Measurements from ENCODE around the gene ETV1. TPM values are rescaled to one million over a fixed set of nuclear protein-coding genes. Genes with fewer than 3 reads are reported as not detected.

Gene ETV1
- total RNA-seq, 1 experiment from 2014 or later, result 68.5 TPM

DNA sequence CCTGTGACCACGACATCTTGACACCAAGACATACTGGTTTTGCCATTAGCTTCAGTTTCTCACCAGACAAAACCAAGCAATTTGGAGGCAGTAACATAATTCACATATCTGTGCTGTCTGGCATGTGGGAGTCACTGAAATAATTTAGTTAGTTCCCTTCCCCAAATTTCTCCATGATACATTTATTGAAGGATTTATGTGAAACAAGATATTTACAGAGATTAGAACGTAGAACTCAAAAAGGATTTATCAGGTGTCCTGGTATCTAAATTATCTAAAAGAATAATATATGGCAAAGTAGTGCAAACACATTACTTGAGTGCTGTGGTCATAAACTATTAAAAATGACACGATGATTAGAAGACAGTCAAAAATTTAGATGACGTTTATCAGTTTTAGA, 98.7 kb downstream of the ETV1 start:
- Histone ChIP-seq H2BK5ac (ENCODE audit: insufficient read length, low read length) (no peak overlapping the region), H2BK15ac (ENCODE audit: low read depth, low read length) (no peak overlapping the region), H3T11ph (ENCODE audit: low read length) (no peak overlapping the region), H3K27ac (ENCODE audit: insufficient read length, low read depth, low read length) (no peak overlapping the region), H3K56ac (ENCODE audit: insufficient read length, low read depth, low read length) (no peak overlapping the region), H3K79me1 (ENCODE audit: insufficient read depth, low read depth, low read length, poor library complexity, severe bottlenecking) (no peaks in the 10 kb centered on the region), H3K4me1 (ENCODE audit: insufficient read depth, low read length) (no peaks in the 10 kb centered on the region), H4K5ac (ENCODE audit: insufficient read length, low read depth, low read length) (no peak overlapping the region), H3K9me3 (ENCODE audit: control insufficient read depth, low read depth, low read length) (no peaks in the 10 kb centered on the region), H4K20me1 (ENCODE audit: control insufficient read depth, insufficient read depth, insufficient read length) (no peaks in the 10 kb centered on the region), H2BK12ac (ENCODE audit: insufficient read length, low read depth, low read length) (no peak overlapping the region), H2BK20ac (ENCODE audit: low read depth, low read length, poor library complexity, severe bottlenecking) (no peak overlapping the region), H2BK120ac (ENCODE audit: low read depth, low read length, poor library complexity, severe bottlenecking) (no peak overlapping the region), H3K23me2 (ENCODE audit: insufficient read length, low read depth, low read length, poor library complexity, severe bottlenecking) (no peaks in the 10 kb centered on the region), H2AK5ac (ENCODE audit: insufficient read length, low read length) (no peak overlapping the region), H3K18ac (ENCODE audit: insufficient read length, low read depth, low read length) (no peak overlapping the region), H3K9ac (ENCODE audit: extremely low read depth, insufficient read length, low read length) (no peak overlapping the region), H3K23ac (ENCODE audit: insufficient read length, low read depth, low read length) (no peak overlapping the region), H4K91ac (ENCODE audit: insufficient read length, low read depth, low read length) (no peak overlapping the region), H3K79me2 (ENCODE audit: insufficient read depth, low read length) (no peaks in the 10 kb centered on the region), H3K14ac (ENCODE audit: insufficient read depth, low read length) (no peak overlapping the region), H3K27me3 (ENCODE audit: insufficient read depth, low read length) (no peaks in the 10 kb centered on the region), H3K4ac (ENCODE audit: low read depth, low read length) (no peak overlapping the region), H4K8ac (replicated peaks; ENCODE audit: insufficient read length, low read depth, low read length) (no peak overlapping the region), H3K4me2 (ENCODE audit: insufficient read depth, insufficient read length, low read length) (no peak overlapping the region), H2AFZ (ENCODE audit: low read length) (no peak overlapping the region)
- no peaks in the 10 kb centered on the region for H3K27me3 Mint-ChIP-seq (ENCODE audit: low read depth)
- H3K9me3 Mint-ChIP-seq, result no peaks in the 10 kb centered on the region
- no CpG with 5 or more reads among the region's 4 CpGs for WGBS (ENCODE audit: extremely low coverage, insufficient read length, low lambda C conversion rate)
- no peak overlapping the region for H3K4me3 Mint-ChIP-seq
- DNase-seq, result no peak
- H3K27ac Mint-ChIP-seq, result no peak overlapping the region
- TF ChIP-seq CTCF (conservative IDR thresholded peaks at IDR 0.05), result no peak
- no peaks in the 10 kb centered on the region for H3K4me1 Mint-ChIP-seq
- H3K36me3 Mint-ChIP-seq (ENCODE audit: insufficient read depth in 1 of 3, low read depth in 3 of 3), result peaks cover 14 to 30% (median 17%) of the 10 kb centered on the region in 3 experiments
